Measurements from ENCODE around the gene VAMP2.
"Not testable (repeated sequence)": the region's sequence is repeated elsewhere in the genome, so short reads cannot be mapped to it uniquely, and the experiment has no call there.

VAMP2 gene

DNA sequence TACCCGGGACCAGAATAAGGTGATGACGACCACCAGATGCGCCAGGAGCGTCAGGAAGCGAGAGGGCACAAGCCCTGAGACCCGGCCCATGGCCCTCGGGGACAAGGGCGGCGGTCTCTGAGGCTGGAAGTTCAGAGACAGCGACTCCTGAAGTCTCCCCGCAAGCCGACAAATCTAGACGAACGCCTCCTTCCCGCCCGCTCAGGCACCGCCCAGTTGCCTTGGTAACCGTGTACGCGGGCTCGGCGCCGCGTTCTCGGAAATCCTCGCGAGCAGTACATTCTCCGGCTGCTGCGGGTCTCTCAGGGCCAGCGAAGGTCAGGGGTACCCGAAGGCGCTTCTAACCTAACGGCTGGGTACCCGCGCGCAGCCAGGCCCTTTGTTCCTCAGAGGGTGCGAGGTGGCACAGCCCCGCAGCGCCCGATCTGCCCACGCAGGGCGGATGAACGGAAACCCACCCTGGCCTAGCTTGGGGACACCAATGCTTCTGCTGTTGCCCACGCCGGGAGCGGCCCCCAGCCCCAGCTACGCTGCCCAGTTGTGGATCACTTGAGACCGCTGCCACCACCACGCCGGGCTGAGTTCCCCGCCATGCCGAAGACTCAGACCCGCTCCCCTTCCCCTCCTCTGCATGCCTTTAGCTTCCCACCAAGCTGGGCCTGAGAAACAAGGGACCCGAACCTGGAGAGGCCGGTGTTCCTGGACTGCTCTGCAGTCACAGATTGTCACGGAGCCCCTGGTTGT is 13.6 kb upstream of the VAMP2 start, which contains the start of gene TMEM107:
Gene TMEM107 (minus strand): TSS at position 184 of the 744 bp plus-strand sequence. CDS start 94 bp downstream, at position 90.
- DNase-seq (ENCODE audit: low read depth in 1 of 2, low spot score in 1 of 2): peak; percentile 71 to 73

DNA sequence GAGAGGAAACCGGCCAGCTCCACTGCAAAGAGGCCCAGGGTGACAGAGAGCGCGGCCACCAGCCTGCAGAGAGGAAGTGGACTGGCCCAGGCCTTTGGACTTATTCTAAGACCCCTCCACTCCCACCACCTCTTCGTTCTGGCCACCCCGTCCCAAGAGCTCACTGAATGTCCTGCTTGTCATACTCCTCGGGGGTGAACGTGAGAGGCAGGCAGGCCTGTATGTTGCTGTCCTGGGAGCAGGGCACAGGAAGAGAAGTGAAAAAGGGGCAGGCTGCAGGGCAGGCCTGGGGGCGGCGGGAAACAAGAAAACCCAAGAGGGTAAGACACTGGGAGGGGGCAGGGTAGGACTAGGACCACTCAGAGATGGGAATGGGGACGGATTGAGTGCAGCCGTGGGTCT is 13.0 kb upstream of the VAMP2 start:
- no peak for DNase-seq (ENCODE audit: low read depth in 1 of 2, low spot score in 1 of 2)

DNA sequence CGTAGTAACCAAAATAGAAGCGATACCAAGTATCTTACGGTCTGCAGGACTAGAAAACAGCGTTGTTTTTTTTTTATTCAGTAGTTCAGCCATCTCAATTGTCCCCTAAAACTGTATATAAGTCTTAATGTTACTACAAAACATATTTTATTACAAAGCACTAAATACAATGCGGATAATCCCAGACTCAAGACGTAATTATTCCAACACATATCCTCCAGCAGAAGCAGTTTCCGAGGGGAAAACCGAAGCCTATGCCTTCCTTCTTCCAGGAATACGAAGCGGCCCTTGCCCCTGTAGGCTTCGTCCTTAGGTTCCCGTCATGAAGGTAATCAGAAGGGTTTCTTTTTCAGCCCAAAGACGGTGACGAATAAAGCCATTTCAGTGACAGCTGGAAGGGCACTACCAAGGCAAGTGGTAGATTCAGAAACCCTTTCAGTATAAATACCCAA is 11.1 kb upstream of the VAMP2 start:
- no peak for DNase-seq (ENCODE audit: low read depth in 1 of 2, low spot score in 1 of 2)

DNA sequence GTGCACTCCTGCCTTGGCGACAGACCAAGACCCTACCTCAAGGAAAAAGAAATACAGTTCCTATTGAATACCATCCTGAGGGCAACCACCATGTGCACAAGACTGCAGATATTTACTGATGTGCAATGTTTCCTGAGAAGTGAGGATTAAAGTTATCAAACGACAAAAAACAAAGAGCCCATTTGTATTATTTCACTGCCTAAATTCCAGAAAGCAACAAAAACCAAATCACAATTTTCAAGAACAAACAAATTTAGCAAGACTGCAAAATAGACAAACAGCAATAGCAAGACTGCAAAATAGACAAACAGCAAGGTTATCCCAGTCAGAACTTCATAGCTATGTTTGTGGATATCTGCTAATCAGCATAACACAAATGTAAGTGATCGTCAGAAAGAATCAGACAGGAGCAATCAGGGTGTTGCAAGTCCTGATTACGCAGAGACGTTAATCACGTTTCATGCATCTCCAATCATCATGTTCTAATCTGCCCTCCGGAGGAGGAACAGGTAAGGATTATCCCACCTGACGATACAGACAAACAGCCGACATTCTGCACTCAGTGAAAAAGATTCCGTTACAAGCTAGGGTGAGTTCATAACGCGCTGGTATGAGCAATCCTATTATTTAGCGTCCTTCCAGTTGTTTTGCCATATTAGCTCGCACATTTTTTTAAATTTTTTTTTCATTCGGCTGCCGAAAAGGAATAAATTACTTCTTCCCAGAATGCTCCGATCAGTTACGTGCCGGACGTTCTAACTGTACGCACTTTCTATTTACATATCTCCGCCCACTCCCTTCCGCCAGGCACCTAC is 10.5 kb upstream of the VAMP2 start:
- no peak for DNase-seq (ENCODE audit: low read depth in 1 of 2, low spot score in 1 of 2)

DNA sequence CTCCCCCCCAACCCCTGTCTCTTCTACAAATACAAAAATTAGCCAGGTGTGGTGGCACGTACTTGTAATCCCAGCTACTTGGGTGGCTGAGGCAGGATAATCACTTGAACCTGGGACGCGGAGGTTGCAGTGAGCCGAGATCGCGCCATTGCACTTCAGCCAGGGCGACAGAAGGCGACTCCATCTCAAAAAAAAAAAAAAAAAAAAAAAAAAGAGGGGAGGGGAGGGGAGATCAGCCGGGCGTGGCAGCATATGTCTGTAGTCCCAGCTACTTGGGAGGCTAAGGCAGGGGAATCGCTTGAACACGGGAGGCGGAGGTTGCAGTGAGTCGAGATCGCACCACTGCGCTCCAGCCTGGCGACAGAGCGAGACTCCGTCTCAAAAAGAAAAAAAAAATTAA is 7.4 kb upstream of the VAMP2 start:
- DNase-seq (ENCODE audit: low read depth in 1 of 2, low spot score in 1 of 2): not testable (repeated sequence)

DNA sequence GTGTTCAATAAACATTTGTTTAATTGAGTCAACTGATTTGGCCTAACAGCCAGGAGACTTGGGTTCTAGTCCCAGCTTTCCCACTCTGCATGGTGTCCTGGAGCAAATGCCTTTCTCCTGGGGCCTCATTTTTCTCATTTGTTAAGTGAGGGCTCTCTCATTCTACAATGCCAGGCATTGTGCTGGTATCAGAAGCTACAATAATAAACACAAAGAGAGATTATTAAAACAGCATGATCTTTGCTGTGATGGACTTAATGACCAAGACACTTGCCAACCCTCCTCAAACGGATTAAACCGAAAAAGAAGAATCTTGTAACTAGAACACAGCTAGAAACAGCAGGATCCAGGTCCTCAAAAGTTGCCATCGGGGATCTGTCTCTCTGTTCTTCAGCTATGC is 4.8 kb upstream of the VAMP2 start:
- no peak for DNase-seq (ENCODE audit: low read depth in 1 of 2, low spot score in 1 of 2)

DNA sequence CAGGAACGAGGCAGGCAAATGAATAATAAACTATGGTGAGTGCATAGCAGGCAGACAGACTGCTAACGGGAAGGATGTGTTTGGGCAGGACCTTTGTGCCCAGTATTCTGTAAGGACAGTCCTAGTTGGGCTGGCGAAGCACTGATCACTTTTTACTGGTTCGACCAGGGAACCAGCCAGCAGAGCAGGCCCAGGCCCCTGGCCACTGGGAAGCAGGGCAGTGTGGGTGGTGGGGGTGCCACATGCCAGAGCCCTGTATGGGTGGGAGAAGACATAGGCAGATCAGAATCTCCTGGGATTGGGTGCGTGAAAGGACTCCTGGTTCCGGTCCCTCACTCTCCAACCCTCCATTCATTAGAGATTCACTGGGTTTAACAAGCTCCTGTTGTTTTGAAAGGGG is 4.0 kb upstream of the VAMP2 start:
- DNase-seq (ENCODE audit: low read depth in 1 of 2, low spot score in 1 of 2): no peak

DNA sequence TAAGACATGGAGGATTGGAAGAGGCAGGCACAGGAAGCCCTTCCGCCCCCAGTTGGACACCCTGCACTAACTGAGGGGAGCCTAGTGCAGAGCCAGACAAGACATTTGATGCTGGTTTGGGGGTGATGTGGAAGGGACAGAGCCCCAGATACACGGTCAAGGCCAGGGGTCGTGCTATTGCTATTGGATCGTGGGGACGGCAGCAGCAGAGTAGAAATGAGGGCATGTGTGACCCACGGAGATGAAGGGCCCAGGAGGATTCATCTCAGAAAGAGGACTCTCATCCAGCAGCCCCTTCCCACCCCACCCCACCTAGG is 2.0 kb upstream of the VAMP2 start:
- no peak for DNase-seq (ENCODE audit: low read depth in 1 of 2, low spot score in 1 of 2)

DNA sequence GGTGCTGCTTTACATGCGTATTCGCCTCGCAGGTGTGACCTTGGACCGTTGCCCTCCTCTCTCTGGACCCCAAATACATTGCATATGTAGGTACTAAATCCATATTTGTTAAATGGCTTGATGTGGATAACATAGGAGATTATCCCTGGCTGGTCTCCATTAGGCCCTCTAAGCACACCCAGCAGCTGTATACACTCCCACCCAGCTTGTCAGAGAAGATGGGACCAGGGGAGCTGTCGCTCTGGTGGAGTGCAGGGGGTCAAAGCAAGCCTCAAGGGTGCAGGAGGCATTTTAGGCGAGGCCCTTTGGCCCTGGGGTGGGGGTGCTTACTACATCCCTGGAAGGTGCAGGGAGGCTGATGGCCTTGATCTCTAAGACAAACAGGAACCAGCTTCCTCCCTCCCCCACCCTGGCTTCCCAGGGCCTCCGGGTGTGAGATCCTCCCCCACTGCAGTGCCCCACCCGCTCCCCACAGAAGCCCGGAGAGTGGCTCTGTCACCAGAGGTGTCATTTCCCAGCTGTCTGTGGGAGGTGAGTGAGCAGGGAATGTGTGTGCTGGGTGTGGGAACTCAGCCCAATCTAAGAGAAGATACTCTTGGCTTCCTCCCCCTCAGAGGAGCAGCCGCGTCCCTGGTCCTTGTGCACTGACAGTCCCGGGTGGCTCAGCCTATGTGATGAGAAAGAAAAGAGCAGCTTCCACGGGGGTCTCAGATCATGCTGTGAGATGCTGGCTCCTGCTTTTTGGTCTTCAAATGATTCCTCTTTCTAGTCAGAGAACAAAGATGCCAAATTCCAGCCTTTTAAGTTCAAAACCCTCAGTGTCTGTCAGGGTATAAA is 1.4 kb upstream of the VAMP2 start:
- DNase-seq (ENCODE audit: low read depth in 1 of 2, low spot score in 1 of 2): no peak

DNA sequence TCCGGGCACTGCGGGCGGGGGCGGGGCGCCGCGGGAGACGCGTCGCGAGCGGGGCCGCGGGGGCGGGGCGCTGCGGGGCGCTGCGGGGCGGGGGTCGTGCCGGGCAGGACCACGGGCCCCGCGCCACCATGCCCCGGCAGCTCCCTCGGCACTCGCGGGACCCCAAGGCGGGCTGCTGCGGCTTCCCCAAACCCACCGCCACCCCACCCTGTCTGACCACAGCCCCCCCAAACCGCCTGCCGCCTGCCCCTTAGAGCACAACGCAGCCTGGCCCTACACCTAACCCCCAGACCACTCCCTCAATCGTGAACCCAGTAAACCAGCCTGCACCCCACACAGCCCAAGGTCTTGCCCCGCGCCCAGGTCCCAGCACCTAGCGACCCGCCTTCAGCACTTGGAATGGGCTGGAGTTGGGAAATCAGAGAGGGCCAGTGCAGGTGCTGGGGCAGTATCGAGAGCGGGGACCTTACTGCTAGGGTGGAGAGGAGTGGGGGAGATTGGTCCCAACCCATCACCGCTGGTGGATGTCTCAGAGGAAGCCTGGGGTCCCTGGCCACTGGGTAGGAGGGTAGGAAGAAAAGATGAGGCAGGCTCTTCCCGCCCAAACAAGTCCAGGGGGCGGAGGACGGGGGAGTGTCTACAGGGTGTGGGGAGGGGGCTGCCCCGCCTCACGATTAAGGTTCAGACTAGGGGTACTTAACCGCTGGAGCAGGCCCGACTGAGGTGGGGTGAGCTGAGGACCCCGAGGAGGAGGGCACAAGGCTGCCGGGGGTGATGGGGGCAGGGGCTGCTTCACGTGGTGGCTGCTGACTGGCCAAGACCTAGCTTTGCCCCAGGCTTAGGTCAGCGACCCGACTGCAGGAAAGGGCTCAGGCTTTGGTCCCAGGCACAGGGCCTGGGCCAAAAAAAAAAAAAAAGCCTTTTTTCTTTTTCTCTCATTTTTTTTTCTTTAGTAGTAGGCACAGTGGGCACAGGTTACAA is 539 bp upstream of the VAMP2 start:
- no peak for DNase-seq (ENCODE audit: low read depth in 1 of 2, low spot score in 1 of 2)

DNA sequence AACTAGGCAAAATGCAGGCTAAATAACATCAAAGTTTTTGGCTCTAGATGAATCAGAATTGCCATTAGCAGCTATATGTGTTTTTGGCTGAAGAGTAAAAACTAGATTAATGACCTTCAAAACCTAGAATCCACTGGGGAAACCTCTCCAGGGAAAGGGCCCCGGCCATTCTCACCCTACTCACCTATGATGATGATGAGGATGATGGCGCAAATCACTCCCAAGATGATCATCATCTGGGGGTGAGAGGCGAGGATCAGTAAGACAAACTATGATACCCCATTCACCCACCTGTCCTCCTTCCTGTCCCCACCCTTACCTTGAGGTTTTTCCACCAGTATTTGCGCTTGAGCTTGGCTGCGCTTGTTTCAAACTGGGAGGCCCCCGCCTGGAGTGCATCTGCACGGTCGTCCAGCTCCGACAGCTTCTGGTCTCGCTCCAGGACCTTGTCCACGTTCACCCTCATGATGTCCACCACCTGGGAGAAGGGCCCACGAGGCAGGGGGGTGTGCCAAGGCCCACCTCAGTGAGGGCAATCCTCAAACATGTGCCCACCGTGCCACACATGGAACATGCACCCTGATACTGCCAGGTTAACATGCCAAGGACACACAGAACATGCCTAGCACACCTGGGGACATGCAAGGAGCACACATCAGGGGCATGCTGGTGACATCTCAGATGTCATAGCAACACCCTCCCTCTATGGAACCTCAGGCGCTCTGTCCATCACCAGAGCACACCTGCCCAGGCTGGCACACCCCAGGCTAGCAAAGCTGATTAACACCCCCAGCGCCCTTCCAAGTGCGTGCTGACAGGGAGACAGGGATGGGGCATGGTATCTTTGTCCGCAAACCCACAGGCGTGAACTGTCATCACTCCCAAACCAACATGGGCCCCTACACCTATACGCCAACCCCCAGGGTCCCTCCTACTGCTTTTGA is 1.2 kb downstream of the VAMP2 start:
- DNase-seq (ENCODE audit: low read depth in 1 of 2, low spot score in 1 of 2): no peak

DNA sequence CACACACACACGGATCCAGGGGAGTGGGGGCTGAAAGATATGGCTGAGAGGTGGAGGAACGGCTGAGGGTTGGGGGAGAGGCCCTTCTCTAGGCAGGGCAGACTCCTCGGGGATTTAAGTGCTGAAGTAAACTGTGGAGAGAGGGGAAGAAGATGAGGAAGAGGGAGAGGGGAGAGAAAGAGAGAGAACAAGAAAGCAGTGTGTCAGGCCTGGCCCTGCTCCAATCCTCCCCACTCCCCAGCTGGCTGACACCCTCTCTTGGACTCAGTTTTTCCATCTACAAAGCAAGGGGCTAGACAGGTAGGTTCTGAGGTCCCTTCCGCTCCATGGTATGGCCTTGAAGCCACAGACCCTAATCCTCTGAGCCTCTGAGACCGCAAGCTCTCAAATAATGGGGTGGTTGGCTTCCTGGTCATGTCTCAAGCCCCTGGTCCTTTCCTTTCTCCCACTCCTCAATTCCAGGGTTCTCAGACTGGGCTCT is 2.0 kb downstream of the VAMP2 start:
- DNase-seq (ENCODE audit: low read depth in 1 of 2, low spot score in 1 of 2): no peak

DNA sequence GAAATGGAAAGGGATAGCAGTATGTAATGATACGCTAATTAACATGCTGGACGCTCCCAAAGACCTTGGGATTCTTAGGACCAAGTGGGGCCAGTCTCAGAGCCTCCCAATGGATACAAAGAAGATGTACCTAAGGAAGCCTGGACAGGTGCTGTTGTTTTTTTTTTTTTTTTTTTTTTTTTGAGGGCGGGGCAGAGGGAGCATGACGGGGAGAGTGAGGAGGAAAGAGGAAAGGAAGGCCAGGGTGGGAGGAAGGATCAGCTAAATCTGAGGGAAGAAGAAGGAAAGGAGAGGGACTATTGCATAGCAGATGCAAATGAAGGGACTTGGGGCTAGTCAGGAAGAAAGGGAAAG is 2.5 kb downstream of the VAMP2 start:
- no peak for DNase-seq (ENCODE audit: low read depth in 1 of 2, low spot score in 1 of 2)

DNA sequence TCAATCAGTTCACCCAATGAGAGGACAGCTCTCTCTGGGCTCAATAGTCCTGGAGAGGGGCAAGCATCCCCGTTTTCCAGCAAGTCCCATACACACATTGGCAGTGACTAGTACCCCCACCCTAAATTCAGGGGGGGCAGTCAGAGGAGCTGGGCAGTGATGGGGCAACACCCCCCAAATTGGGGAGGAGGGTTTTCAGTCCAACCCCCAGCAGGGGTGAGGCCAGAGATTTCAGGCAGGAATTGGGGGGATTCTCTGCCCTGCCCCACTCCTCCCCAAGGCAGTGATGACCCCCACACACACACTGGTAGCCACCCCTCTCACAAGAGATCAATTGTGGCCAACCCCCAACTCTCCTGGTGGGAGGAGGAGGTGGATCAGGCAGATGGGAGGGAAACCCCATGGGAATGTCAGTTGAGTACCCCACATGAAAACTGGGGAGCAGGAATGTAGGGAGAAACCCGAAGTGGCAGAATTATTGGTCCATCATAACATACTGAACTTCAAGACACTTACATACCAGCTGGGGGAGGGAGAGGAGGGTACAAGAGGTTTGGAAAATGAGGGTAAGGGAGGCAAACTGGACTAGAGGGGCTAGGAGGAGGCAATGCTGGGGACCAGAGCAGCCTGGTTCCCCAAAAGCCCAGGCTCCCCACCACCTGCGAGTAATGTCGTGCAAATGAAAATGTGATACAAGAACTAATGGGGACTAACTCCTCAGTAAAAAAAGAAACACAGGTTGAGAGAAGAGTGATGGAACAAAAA is 3.1 kb downstream of the VAMP2 start:
- DNase-seq (ENCODE audit: low read depth in 1 of 2, low spot score in 1 of 2): no peak

DNA sequence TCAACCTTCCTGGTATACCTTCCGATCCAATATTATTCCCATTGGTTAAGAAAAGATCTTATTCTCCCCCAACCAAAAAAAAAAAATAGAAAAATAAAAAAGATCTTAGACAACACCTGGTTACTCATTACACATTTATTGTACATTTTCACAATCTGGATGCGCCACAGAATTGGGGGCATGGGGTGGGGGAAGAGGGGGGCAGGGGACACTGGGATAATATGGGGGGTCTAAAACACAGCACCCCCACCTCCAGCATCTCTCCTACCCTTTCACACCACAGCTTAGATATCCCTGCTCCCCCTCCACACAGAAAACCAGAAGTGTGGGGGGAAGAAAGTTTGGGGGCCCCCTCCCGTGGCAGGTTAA is 3.7 kb downstream of the VAMP2 start:
- DNase-seq (ENCODE audit: low read depth in 1 of 2, low spot score in 1 of 2): no peak

DNA sequence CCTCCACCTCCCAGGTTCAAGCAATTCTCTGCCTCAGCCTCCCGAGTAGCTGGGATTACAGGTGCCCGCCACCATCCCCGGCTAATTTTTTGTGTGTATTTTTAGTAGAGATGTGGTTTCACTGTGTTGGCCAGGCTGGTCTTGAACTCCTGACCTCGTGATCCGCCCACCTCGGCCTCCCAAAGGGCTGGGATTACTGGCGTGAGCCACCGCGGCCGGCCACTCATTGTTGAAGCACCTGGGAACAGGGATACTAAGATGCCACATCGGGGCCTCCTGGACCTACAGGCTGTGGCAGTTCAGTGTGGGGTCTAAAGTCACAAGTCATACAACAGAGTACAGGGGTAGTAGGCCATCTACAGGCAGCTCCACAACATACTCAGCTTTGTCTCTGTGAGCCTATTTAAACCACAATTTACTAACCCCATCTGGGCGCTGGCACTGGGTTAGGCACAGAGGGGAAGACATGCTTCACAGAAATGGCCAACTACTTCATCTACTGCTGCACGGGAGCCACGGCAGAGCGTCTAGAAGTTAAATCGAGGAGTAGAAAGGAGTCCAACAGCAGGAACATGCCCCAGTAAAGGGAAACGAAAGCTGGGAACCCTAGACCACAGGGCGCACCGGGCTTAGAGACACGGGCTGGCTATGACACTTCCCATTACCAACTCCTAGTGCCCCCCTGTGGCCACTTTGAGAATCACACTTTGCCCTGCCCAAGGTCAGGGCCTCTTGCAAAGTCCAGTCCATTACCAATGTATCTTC is 4.3 kb downstream of the VAMP2 start:
- peak; percentile 65 to 73 for DNase-seq (ENCODE audit: low read depth in 1 of 2, low spot score in 1 of 2)

DNA sequence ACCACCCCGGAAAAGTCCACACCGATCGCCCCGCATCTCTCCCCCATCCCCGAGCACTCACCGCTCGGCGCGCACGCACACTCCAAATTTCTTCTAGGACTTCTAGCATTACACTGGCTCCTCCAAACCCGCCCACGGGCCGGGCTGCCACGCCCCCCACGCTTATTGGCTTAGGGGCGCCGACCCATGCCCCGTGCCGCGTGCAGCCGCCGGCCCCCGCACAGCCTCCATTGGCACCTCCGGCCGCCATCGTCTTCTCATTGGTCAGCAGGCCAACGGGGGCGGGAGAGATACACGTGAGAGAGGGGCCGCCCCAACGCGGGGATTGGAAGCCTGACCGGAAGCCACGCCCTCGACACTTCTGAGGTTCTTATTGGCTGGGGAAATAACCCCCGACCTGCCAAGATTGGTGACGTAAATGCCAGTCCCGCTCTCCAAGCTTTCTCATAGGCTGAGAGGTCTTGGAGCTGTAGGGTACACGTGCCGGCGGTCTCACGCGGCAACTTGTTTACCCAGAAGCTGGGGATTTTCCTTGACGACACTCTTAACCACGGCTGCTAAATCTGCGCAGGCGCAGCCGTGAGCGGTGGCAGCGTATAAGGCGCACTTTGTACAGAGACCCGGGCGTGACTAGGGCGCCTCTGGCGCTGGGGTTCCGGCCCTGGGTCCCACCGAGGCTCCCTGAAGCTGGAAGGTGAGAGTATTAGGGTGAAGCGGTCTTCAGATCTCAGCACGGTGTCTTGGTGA is 6.3 kb downstream of the VAMP2 start:
- peak; percentile 99 to 100 for DNase-seq (ENCODE audit: low read depth in 1 of 2, low spot score in 1 of 2)

DNA sequence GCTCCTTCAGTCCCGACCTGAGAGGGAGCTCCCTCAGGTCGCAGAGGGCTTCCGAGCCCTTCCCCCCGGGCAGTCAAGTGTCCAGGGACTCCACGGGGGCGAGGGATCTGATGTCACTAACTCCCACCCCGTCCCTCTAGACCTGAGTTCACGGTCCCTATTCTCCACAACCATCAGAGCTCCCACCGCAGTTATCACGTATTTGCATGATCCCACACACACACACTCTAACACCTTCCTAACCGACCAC is 6.8 kb downstream of the VAMP2 start:
- no peak for DNase-seq (ENCODE audit: low read depth in 1 of 2, low spot score in 1 of 2)
